H9 (cell line): ENCODE results near the gene SLMAP. TPM values are rescaled to one million over a fixed set of nuclear protein-coding genes. Genes with fewer than 3 reads are reported as not detected.

Source experiments
- DNase-seq: peaks from one replicate; pipeline ENCODE4 v3.0.0-alpha.2; 2017
- H2AFZ ChIP-seq: one replicate; pipeline ENCODE4 v1.6.1; 2013; ENCODE audit warnings: mild to moderate bottlenecking, low read length, control low read depth, moderate library complexity
- H2AK5ac ChIP-seq: 2 replicates; pipeline ENCODE4 v1.6.1; 2013; ENCODE audit warnings: low read length, control low read depth, mixed read lengths; ENCODE audit not compliant: insufficient read length
- H2BK120ac ChIP-seq: one replicate; pipeline ENCODE4 v1.6.1; 2013; ENCODE audit warnings: low read depth, mild to moderate bottlenecking, low read length, control low read depth, inconsistent platforms; ENCODE audit not compliant: poor library complexity, severe bottlenecking
- H2BK12ac ChIP-seq: 2 replicates; pipeline ENCODE4 v1.6.1; 2013; ENCODE audit warnings: low read length, control low read depth, mixed read lengths, low read depth; ENCODE audit not compliant: insufficient read length
- H2BK15ac ChIP-seq: 2 replicates; pipeline ENCODE4 v1.6.1; 2013; ENCODE audit warnings: low read depth, low read length, control low read depth
- H2BK20ac ChIP-seq: one replicate; pipeline ENCODE4 v1.6.1; 2013; ENCODE audit warnings: low read depth, mild to moderate bottlenecking, low read length, control low read depth, inconsistent platforms; ENCODE audit not compliant: poor library complexity, severe bottlenecking
- H2BK5ac ChIP-seq: 2 replicates; pipeline ENCODE4 v1.6.1; 2013; ENCODE audit warnings: low read length, control low read depth, mixed read lengths; ENCODE audit not compliant: insufficient read length
- H3K14ac ChIP-seq: 2 replicates; pipeline ENCODE4 v1.6.1; 2013; ENCODE audit warnings: low read length, control low read depth; ENCODE audit not compliant: insufficient read depth
- H3K18ac ChIP-seq: 2 replicates; pipeline ENCODE4 v1.6.1; 2013; ENCODE audit warnings: low read depth, mild to moderate bottlenecking, mixed read lengths, low read length, control low read depth; ENCODE audit not compliant: insufficient read length
- H3K23ac ChIP-seq: 2 replicates; pipeline ENCODE4 v1.6.1; 2013; ENCODE audit warnings: low read length, control low read depth, mixed read lengths, low read depth; ENCODE audit not compliant: insufficient read length
- H3K23me2 ChIP-seq: 2 replicates; pipeline ENCODE4 v1.6.1; 2013; ENCODE audit warnings: low read depth, mild to moderate bottlenecking, mixed read lengths, low read length, control low read depth; ENCODE audit not compliant: insufficient read length, poor library complexity, severe bottlenecking
- H3K27ac ChIP-seq: 2 replicates; pipeline ENCODE4 v1.5.1; 2013; ENCODE audit warnings: low read length, control low read depth, mixed read lengths, low read depth; ENCODE audit not compliant: insufficient read length
- H3K27me3 ChIP-seq: 2 replicates; pipeline ENCODE4 v1.6.1; 2013; ENCODE audit warnings: low read length, control low read depth, inconsistent platforms; ENCODE audit not compliant: insufficient read depth
- H3K4ac ChIP-seq: 2 replicates; pipeline ENCODE4 v1.6.1; 2013; ENCODE audit warnings: low read depth, mild to moderate bottlenecking, control low read depth, inconsistent platforms, low read length, moderate library complexity
- H3K4me1 ChIP-seq: 2 replicates; pipeline ENCODE4 v1.6.1; 2013; ENCODE audit warnings: low read length, control low read depth, inconsistent platforms; ENCODE audit not compliant: insufficient read depth
- H3K4me2 ChIP-seq: 2 replicates; pipeline ENCODE4 v1.6.1; 2013; ENCODE audit warnings: low read length, control low read depth, mixed read lengths; ENCODE audit not compliant: insufficient read length, insufficient read depth
- H3K56ac ChIP-seq: 2 replicates; pipeline ENCODE4 v1.6.1; 2013; ENCODE audit warnings: low read depth, mild to moderate bottlenecking, mixed read lengths, low read length, control low read depth; ENCODE audit not compliant: insufficient read length
- H3K79me1 ChIP-seq: 2 replicates; pipeline ENCODE4 v1.6.1; 2013; ENCODE audit warnings: low read depth, mild to moderate bottlenecking, moderate library complexity, low read length, control low read depth, inconsistent platforms; ENCODE audit not compliant: insufficient read depth, poor library complexity, severe bottlenecking
- H3K79me2 ChIP-seq: 2 replicates; pipeline ENCODE4 v1.6.1; 2013; ENCODE audit warnings: low read length, control low read depth, inconsistent platforms; ENCODE audit not compliant: insufficient read depth
- H3K9ac ChIP-seq: 2 replicates; pipeline ENCODE4 v1.6.1; 2013; ENCODE audit warnings: low read length, control low read depth, mixed read lengths; ENCODE audit not compliant: insufficient read length; ENCODE audit errors: extremely low read depth
- H3K9me3 ChIP-seq: one replicate; pipeline ENCODE4 v1.6.1; 2013; ENCODE audit warnings: low read depth, low read length, inconsistent platforms; ENCODE audit not compliant: control insufficient read depth
- H3T11ph ChIP-seq: one replicate; pipeline ENCODE4 v1.6.1; 2013; ENCODE audit warnings: mild to moderate bottlenecking, low read length, control low read depth, inconsistent platforms
- H4K20me1 ChIP-seq: one replicate; pipeline ENCODE4 v1.6.1; 2013; ENCODE audit not compliant: control insufficient read depth, insufficient read length, insufficient read depth
- H4K5ac ChIP-seq: 2 replicates; pipeline ENCODE4 v1.6.1; 2013; ENCODE audit warnings: low read depth, mild to moderate bottlenecking, mixed read lengths, low read length, control low read depth; ENCODE audit not compliant: insufficient read length
- H4K8ac ChIP-seq: replicated peaks from 2 replicates; pipeline ENCODE4 v1.6.1; 2013; ENCODE audit warnings: low read length, control low read depth, mixed read lengths, low read depth; ENCODE audit not compliant: insufficient read length
- H4K91ac ChIP-seq: 2 replicates; pipeline ENCODE4 v1.6.1; 2013; ENCODE audit warnings: low read depth, mild to moderate bottlenecking, moderate library complexity, mixed read lengths, low read length, control low read depth; ENCODE audit not compliant: insufficient read length
- H3K27ac Mint-ChIP-seq, 3 experiments: 2 replicates in 2 of 3; 3 replicates in 1 of 3; pipeline ENCODE4 v1.8.0; 2020 to 2021; ENCODE audit warnings: mixed read lengths in 3 of 3, mild to moderate bottlenecking in 1 of 3, moderate library complexity in 1 of 3
- H3K27me3 Mint-ChIP-seq: 2 replicates; pipeline ENCODE4 v1.8.0; 2021; ENCODE audit warnings: low read depth, mild to moderate bottlenecking, moderate library complexity, mixed read lengths
- H3K36me3 Mint-ChIP-seq, 3 experiments: 2 replicates in 2 of 3; 3 replicates in 1 of 3; pipeline ENCODE4 v1.8.0; 2020 to 2021; ENCODE audit warnings: low read depth in 3 of 3, mixed read lengths in 3 of 3; ENCODE audit not compliant: insufficient read depth in 1 of 3
- H3K4me1 Mint-ChIP-seq, 2 experiments: 2 replicates each; pipeline ENCODE4 v1.8.0; 2020; ENCODE audit warnings: mixed read lengths in 2 of 2
- H3K4me3 Mint-ChIP-seq, 2 experiments: 2 replicates in 1 of 2; 3 replicates in 1 of 2; pipeline ENCODE4 v1.8.0; 2020 to 2021; ENCODE audit warnings: mild to moderate bottlenecking in 2 of 2, mixed read lengths in 2 of 2, moderate library complexity in 1 of 2
- H3K9me3 Mint-ChIP-seq, 2 experiments: 2 replicates in 1 of 2; 3 replicates in 1 of 2; pipeline ENCODE4 v1.8.0; 2020; ENCODE audit warnings: mild to moderate bottlenecking in 2 of 2, mixed read lengths in 2 of 2, moderate library complexity in 1 of 2
- CTCF ChIP-seq: fragments of 200-600 bp; sonication (generic); conservative IDR thresholded peaks from 3 replicates; pipeline ENCODE4 v1.8.0; 2021; ENCODE audit warnings: antibody characterized with exemption, mild to moderate bottlenecking
- WGBS: extraction: QIAGEN DNeasy Blood & Tissue Kit; methylation state at CpG from one replicate; pipeline ENCODE4 v1.1.7; 2013; ENCODE audit warnings: missing lambda C conversion rate, low lambda C conversion rate, mixed read lengths; ENCODE audit not compliant: insufficient read length; ENCODE audit errors: extremely low coverage; 5-methylcytosine and 5-hydroxymethylcytosine counted together
- total RNA-seq: library from RNA; stranded (reverse); gene quantifications from 2 replicates; pipeline ENCODE4 v1.2.1, GENCODE V29; 2021

The SLMAP gene
- total RNA-seq, 1 experiment from 2014 or later: 65.1 TPM

GRCh38 chr3:57977818-57978235 is 221.7 kb downstream of the SLMAP start:
- H4K5ac ChIP-seq: no peak overlapping the region
- H3K14ac ChIP-seq: no peak overlapping the region
- no peak overlapping the region for H2BK12ac ChIP-seq
- no peak overlapping the region for H3K18ac ChIP-seq
- no peak for DNase-seq
- H3K9me3 ChIP-seq: no peaks in the 10 kb centered on the region
- no peak overlapping the region for H3K4me2 ChIP-seq
- H3K4ac ChIP-seq: no peak overlapping the region
- H3T11ph ChIP-seq: no peak overlapping the region
- no peaks in the 10 kb centered on the region for H3K79me2 ChIP-seq
- H3K79me1 ChIP-seq: no peaks in the 10 kb centered on the region
- H3K4me1 Mint-ChIP-seq: peaks cover 6% of the 10 kb centered on the region in 2 experiments; a peak in 2 of 4 replicates
- H3K27me3 Mint-ChIP-seq: no peaks in the 10 kb centered on the region; the same call in 1 of the 2 replicates
- H4K8ac ChIP-seq: no peak overlapping the region
- H3K4me1 ChIP-seq: no peaks in the 10 kb centered on the region
- no peak overlapping the region for H2BK5ac ChIP-seq
- no peaks in the 10 kb centered on the region for H3K23me2 ChIP-seq
- no peak overlapping the region for H3K23ac ChIP-seq
- H3K9me3 Mint-ChIP-seq: no peaks in the 10 kb centered on the region
- H4K20me1 ChIP-seq: no peaks in the 10 kb centered on the region
- H2BK120ac ChIP-seq: no peak overlapping the region
- H3K4me3 Mint-ChIP-seq: no peak overlapping the region
- no peak overlapping the region for H2AK5ac ChIP-seq
- no peak overlapping the region for H2AFZ ChIP-seq
- H2BK20ac ChIP-seq: no peak overlapping the region
- H3K27me3 ChIP-seq: no peaks in the 10 kb centered on the region
- H3K27ac ChIP-seq: no peak overlapping the region
- no peak overlapping the region for H3K56ac ChIP-seq
- no peak overlapping the region for H3K9ac ChIP-seq
- H3K27ac Mint-ChIP-seq: no peak overlapping the region
- no peak overlapping the region for H4K91ac ChIP-seq
- H2BK15ac ChIP-seq: no peak overlapping the region
- TF ChIP-seq CTCF: no peak
- H3K36me3 Mint-ChIP-seq: no peaks in the 10 kb centered on the region; a peak in 1 of 7 replicates
- WGBS: no CpG with 5 or more reads among the region's 4 CpGs
